HepG2 (cell line): ENCODE measurements around the gene TMEM221. TPM values are rescaled to one million over a fixed set of nuclear protein-coding genes. Genes with fewer than 3 reads are reported as not detected.

Experiments used
- AGO1 ChIP-seq: fragments of 200-400 bp; formaldehyde crosslinking; IDR thresholded peaks from 2 replicates; pipeline ENCODE4 v1.6.1; 2017; ENCODE audit warnings: mild to moderate bottlenecking, low read depth, low read length, moderate library complexity; ENCODE audit not compliant: poor library complexity, severe bottlenecking
- ASH2L ChIP-seq: fragments of 300-600, 200-600 bp; sonication (generic); IDR thresholded peaks from 2 replicates; pipeline ENCODE4 v1.7.0; 2017; ENCODE audit warnings: low read depth, mild to moderate bottlenecking, moderate library complexity, mixed read lengths, low read length; ENCODE audit not compliant: insufficient read length
- CBX5 ChIP-seq: sonication (generic); formaldehyde crosslinking; IDR thresholded peaks from 2 replicates; pipeline ENCODE4 v1.4.0; 2020; ENCODE audit warnings: missing genetic modification reagents, borderline replicate concordance
- FOXP4 ChIP-seq: sonication (generic); formaldehyde crosslinking; IDR thresholded peaks from 2 replicates; pipeline ENCODE4 v1.4.0; 2020; ENCODE audit warnings: missing genetic modification reagents
- HMGA1 ChIP-seq: sonication (generic); formaldehyde crosslinking; conservative IDR thresholded peaks from 2 replicates; pipeline ENCODE4 v1.4.0; 2020; ENCODE audit warnings: missing genetic modification reagents
- JUND ChIP-seq: sonication (generic); formaldehyde crosslinking; IDR thresholded peaks from 2 replicates; pipeline ENCODE4 v1.8.0; 2022; ENCODE audit warnings: mild to moderate bottlenecking, missing genetic modification reagents
- PAX8 ChIP-seq: sonication (generic); formaldehyde crosslinking; IDR thresholded peaks from 2 replicates; pipeline ENCODE4 v1.8.0; 2022; ENCODE audit warnings: mild to moderate bottlenecking, missing genetic modification reagents, borderline replicate concordance
- U2AF2 ChIP-seq: fragments of 200-400 bp; formaldehyde crosslinking; IDR thresholded peaks from 2 replicates; pipeline ENCODE4 v1.6.1; 2017; ENCODE audit warnings: low read depth, mild to moderate bottlenecking, low read length
- ZHX2 ChIP-seq, 2 experiments: sonication (generic) in 1 of 2; formaldehyde crosslinking in 1 of 2; IDR thresholded peaks; 2 replicates each; pipeline versions ENCODE4 v1.6.1 to v1.9.0; 2014 to 2022; ENCODE audit warnings: antibody characterized with exemption in 1 of 2, borderline replicate concordance in 1 of 2, inconsistent platforms in 1 of 2, low read depth in 1 of 2, missing genetic modification reagents in 1 of 2
- ZNF10 ChIP-seq: sonication (generic); formaldehyde crosslinking; IDR thresholded peaks from 2 replicates; pipeline ENCODE4 v1.4.0; 2020; ENCODE audit warnings: mild to moderate bottlenecking, low read depth, missing genetic modification reagents, borderline replicate concordance
- ZNF251 ChIP-seq: sonication (generic); formaldehyde crosslinking; IDR thresholded peaks from 2 replicates; pipeline ENCODE4 v1.9.0; 2021; ENCODE audit warnings: mild to moderate bottlenecking, missing genetic modification reagents
- ZNF362 ChIP-seq: sonication (generic); formaldehyde crosslinking; IDR thresholded peaks from 2 replicates; pipeline ENCODE4 v1.4.0; 2020; ENCODE audit warnings: missing genetic modification reagents, mild to moderate bottlenecking, borderline replicate concordance
- ZNF441 ChIP-seq: sonication (generic); formaldehyde crosslinking; IDR thresholded peaks from 2 replicates; pipeline ENCODE4 v1.7.0; 2021; ENCODE audit warnings: missing genetic modification reagents, borderline replicate concordance
- ZNF512 ChIP-seq: sonication (generic); formaldehyde crosslinking; IDR thresholded peaks from 2 replicates; pipeline ENCODE4 v1.4.0; 2020; ENCODE audit warnings: mild to moderate bottlenecking, missing genetic modification reagents
- ZNF564 ChIP-seq: sonication (generic); formaldehyde crosslinking; IDR thresholded peaks from 2 replicates; pipeline ENCODE4 v1.8.1; 2023; ENCODE audit warnings: mild to moderate bottlenecking, missing genetic modification reagents
- ZNF709 ChIP-seq: sonication (generic); formaldehyde crosslinking; IDR thresholded peaks from 2 replicates; pipeline ENCODE4 v1.5.0; 2020; ENCODE audit warnings: mild to moderate bottlenecking, missing genetic modification reagents
- ZNF816 ChIP-seq: sonication (generic); formaldehyde crosslinking; IDR thresholded peaks from 2 replicates; pipeline ENCODE4 v1.8.0; 2022; ENCODE audit warnings: missing genetic modification reagents, mild to moderate bottlenecking, borderline replicate concordance
- polyA plus RNA-seq, 8 experiments: library from polyadenylated mRNA; depleted of rRNA in 3 of 8; stranded (reverse) in 7 of 8; unstranded in 1 of 8; fragments of >200 nt; fragmentation: Illumina TruSeq in 4 of 8; extraction: Trizol in 4 of 8; gene quantifications; 2 replicates each; pipeline versions ENCODE4 v1.2.1 to v1.2.3, GENCODE V29; 2011 to 2016; ENCODE audit warnings: low read depth in 4 of 8, missing spikeins in 1 of 8, mixed read lengths in 1 of 8; ENCODE audit not compliant: insufficient read depth in 1 of 8
- total RNA-seq, 5 experiments: library from RNA; depleted of rRNA; stranded (reverse); fragments of >200 nt; fragmentation: Illumina TruSeq; extraction: Trizol; gene quantifications; 2 replicates each; pipeline ENCODE4 v1.2.3, GENCODE V29; 2016; ENCODE audit warnings: low read depth in 1 of 5

Gene TMEM221
- total and polyA plus RNA-seq, 2 of the 13 experiments (the other 11 are each of a cell fraction or from before 2014, with no cell fraction given) = 0.33 to 0.77 TPM

GRCh38 chr19:17405250-17406045 lies 43.0 kb downstream of the TMEM221 start, which contains the start of gene BST2 (continued):
- no peak for TF ChIP-seq PAX8
- no peak for TF ChIP-seq JUND
- TF ChIP-seq ZNF362 (CRISPR knock-in tag) = peak; percentile 74; the same call in 1 of the 2 replicates
- no peak; the same call in 1 of the 2 replicates for TF ChIP-seq ZNF441 (CRISPR knock-in tag)
- TF ChIP-seq FOXP4 (CRISPR knock-in tag) = no peak; the same call in none of the 2 replicates
- no peak for TF ChIP-seq ZNF564 (CRISPR knock-in tag)
- TF ChIP-seq ZNF10 (CRISPR knock-in tag) = no peak
- TF ChIP-seq ZNF512 (CRISPR knock-in tag) = no peak
- TF ChIP-seq ZNF251 (CRISPR knock-in tag) = no peak
- TF ChIP-seq ASH2L = peak; percentile 55
- no peak for TF ChIP-seq HMGA1
- no peak for TF ChIP-seq ZHX2 (IDR thresholded peaks at IDR 0.05; ENCODE audit: low read depth)
- no peak for TF ChIP-seq ZHX2 (CRISPR knock-in tag; IDR thresholded peaks at IDR 0.05; ENCODE audit: borderline replicate concordance)
- 0 out of 2 replicates have a peak, but pooled peaks have one; percentile 71 for TF ChIP-seq ZNF816 (CRISPR knock-in tag)
- no peak for TF ChIP-seq U2AF2
- no peak for TF ChIP-seq AGO1
- no peak for TF ChIP-seq CBX5 (CRISPR knock-in tag)
- 0 out of 2 replicates have a peak, but pooled peaks have one; percentile 35 for TF ChIP-seq ZNF709 (CRISPR knock-in tag)
